Activated CD8-positive, alpha-beta memory T cell treated with anti-CD3 and anti-CD28 coated beads for 36 hours (primary cell): ENCODE measurements around the gene SYNDIG1. TPM values are rescaled to one million over a fixed set of nuclear protein-coding genes. Genes with fewer than 3 reads are reported as not detected.

Experiments used
- CTCF ChIA-PET: fragments of 350-600 bp; sonication (Branson Sonifier 250); formaldehyde crosslinking; loops from one replicate; lab custom pipeline; 2021; ENCODE audit warnings: antibody characterized with exemption; lab: Charles Lee
- POLR2A ChIA-PET: fragments of 350-600 bp; sonication (Branson Sonifier 250); formaldehyde crosslinking; loops from one replicate; lab custom pipeline; 2021; ENCODE audit warnings: antibody characterized with exemption; lab: Charles Lee
- total RNA-seq, 2 experiments: library from RNA; stranded (reverse); gene quantifications; one replicate each; pipeline ENCODE4 v1.2.3, GENCODE V29; 2021

SYNDIG1 gene
- total RNA-seq, 2 experiments from 2014 or later = not detected

DNA sequence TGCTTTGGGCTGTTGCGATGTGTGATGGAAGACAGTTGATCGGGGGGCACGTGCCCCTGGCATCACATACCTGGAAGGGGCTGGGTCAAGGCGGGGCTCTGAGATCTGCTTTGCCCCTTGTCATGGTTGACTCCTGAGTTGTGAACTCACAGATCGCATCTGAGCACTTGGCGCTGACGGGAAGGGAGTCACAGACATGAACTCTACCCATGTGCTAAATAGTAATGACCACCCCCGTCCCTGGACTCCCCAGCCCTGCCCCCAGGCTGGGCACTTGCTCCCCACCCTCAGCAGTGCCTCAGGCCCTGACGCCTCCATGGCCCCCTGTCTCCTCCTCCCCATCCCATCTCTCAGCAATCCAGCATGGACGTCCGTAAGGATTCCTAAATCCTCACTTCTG, 107.0 kb downstream of the SYNDIG1 start:
- CTCF ChIA-PET = no interaction called here
- POLR2A ChIA-PET = no interaction called here

DNA sequence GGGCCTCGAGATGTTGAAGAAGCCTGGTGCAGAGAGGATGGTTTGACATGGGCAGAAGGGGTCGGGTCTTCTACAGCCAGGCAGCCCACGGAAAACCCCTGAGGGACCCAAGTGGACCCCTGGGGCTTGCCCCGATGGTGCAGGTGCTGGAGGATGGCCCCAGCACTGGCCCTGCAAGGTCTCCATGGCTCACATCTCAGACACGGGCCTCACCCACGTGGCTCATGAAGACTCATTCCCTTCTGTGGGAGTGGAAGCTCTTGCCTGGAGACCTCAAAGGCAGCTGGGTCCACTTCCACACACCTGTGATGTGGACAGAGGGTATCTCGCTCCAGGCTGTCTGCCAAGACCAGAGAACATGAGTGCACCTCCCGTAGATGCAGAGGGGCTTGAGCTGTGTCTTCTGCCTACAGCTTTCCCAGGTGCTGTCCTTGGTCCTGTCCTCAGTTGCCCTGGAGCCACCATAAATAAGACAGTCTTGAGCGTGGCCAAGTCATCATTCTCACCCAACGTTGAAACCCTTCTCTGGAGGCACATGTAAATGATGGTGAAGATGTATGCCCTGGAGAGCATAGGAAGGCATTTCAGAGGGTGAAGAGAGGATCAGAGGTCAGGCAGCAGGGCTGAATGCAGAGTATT, 108.0 kb downstream of the SYNDIG1 start:
- POLR2A ChIA-PET = no interaction called here
- CTCF ChIA-PET = no interaction called here

DNA sequence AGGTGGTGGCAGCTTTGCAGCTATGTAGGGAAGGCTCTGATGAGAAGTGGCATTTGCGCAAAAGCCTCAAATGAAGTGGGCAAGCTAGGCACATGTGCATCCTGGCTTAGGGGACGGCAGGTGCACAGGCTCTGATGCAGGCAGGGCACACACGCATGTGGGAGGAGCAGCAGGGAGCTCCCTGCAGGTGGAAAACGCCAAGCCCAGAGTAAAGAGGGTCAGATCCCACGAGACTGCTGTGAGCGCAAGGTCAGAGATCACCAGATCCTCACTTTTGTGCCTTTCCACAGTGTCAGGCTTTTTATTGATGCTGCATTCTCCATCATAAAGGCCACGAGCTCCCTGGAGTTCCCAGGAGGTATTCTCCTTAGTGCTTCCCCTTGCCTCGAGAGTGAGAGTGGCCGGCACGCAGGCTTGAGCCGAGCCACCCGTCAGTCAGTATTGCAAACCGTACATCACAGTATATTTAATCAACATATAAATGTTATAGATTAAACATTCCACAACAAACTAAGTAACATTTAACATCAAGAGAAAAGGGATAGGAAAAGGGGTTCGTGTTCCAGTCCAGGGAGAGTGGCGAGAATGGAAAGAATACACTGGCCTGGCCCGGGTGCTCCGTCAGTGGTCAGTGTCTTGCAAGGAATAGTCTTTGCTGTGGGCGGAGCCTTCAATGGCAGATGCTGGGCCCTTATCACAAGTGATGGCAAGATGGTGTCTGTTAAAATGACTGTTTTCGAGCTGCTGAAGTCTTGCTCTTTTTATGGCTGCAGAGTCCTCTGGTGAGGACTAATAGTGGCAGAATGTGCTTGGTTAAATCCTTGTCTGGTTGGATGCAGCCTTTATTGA, 109.4 kb downstream of the SYNDIG1 start:
- CTCF ChIA-PET = no interaction called here

DNA sequence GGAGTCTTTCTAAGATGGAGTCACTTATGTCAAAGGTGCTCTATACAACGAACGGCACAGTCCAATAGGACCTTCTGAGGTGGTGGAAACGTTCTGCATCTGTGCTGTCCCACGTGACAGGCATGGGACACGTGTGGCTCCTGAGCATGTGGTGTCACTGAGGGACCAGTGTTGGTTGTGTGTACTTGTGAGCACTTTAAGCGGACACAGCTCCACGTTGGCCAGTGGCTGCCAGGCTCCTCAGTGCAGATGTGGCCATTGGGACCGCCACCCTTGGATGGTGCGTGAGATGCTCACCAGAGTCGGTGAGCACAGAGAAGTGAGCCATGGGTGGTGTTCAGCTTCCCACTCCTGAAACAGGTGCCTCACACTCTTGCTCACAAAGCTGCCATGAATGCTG, 110.0 kb downstream of the SYNDIG1 start:
- CTCF ChIA-PET = no interaction called here
- POLR2A ChIA-PET = no interaction called here

More for the DNA sequence above, 109.4 kb downstream of the SYNDIG1 start:
- POLR2A ChIA-PET = no interaction called here

DNA sequence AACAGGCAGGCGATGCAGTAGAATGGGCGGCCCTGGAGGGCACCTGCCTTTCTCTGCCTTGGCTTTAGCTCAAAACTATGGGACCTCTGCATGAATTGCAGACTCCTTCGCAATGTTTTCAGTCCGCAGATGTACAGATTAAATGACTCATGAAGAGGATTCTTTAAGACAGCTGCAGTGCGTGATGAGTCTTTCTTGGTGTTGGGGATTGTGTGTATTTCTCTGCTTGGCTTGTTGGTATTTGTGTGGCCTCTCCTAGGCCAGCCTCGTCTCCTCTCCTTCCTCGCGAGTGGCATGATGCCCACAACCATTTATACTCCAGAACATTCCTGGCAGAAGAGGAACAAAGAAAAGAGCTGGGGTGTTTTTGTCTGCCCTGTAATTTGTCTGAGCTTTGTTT, 110.6 kb downstream of the SYNDIG1 start:
- ChIA-PET POLR2A (no interaction called here), CTCF (no interaction called here)

GRCh38 chr20:24580855-24581254, 111.4 kb downstream of the SYNDIG1 start:
- POLR2A ChIA-PET = no interaction called here

DNA sequence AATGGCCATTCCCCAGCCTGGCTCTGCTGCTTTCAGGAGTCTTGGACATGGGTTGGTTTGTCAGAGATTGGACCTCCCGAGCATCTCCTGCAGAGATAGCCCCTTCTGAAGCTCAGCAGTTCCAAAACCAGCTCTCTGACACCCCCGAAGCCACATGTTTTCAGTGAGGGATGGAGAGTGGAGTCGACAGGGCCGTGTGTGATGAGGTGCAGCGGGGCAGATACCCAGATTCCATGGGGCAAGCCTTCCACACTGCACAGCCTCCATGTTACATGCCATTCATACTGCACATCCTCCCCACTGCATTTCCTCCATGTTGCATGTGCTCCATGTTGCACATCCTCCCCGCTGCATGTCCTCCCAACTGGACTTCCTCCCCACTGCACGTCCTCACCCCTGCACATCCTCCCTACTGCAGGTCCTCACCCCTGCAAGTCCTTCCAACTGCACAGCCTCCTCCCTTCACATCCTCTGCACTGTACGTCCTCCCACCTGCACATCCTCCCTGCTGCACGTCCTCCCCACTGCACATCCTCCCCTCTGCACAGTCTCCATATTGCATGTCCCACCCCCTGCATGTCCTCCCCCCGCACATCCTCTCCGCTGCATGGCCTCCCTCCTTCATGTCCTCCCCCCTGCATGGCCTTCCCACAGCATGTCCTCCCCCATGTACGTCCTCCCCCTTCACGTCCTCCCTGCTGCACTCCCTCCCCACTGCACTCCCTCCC, 112.2 kb downstream of the SYNDIG1 start:
- POLR2A ChIA-PET = no interaction called here
- CTCF ChIA-PET = no interaction called here

More at GRCh38 chr20:24580855-24581254, 111.4 kb downstream of the SYNDIG1 start:
- CTCF ChIA-PET = no interaction called here

DNA sequence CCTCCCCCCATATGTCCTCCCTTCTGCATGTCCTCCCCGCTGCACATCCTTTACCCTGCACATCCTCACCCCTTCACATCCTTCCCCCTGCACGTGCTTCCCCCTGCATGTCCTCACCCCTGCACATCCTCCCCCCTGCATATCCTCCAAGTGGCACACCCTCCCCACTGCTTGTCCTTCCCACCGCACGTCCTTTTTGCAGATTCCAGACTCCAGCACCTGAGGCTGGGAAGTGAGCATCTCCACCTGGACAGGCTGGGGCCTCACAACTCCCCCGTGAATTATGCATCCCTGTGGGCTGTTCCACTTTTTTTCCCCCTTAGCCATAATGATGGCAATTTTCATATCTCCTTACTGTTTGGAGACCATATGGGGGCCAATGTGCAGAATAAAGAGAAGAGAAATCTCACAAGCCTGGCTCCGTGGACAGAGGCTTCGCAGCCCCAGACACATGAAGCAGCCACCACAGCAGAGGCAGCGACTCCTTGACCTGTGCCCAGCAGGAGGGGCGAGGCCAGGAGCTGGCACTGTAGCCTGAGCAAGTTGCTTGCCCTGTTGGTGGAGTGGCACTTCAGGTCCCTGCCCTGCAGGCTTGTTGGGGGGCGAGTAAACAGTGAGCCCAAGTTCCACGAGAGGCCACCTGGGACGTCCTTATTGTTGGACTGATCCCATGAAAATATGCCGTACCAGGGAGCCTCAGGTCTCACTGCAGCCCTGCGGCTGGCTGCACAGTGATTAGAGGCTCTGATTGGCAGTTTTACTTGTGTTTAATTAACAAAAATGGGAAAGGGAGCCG, 113.1 kb downstream of the SYNDIG1 start:
- ChIA-PET CTCF (no interaction called here), POLR2A (no interaction called here)

- CTCF ChIA-PET = no interaction called here
- POLR2A ChIA-PET = no interaction called here
These were observed 113.9 kb downstream of the SYNDIG1 start for GRCh38 chr20:24583169-24583792.

- CTCF ChIA-PET = no interaction called here
- POLR2A ChIA-PET = no interaction called here
These were observed 114.6 kb downstream of the SYNDIG1 start for GRCh38 chr20:24584078-24584477.

DNA sequence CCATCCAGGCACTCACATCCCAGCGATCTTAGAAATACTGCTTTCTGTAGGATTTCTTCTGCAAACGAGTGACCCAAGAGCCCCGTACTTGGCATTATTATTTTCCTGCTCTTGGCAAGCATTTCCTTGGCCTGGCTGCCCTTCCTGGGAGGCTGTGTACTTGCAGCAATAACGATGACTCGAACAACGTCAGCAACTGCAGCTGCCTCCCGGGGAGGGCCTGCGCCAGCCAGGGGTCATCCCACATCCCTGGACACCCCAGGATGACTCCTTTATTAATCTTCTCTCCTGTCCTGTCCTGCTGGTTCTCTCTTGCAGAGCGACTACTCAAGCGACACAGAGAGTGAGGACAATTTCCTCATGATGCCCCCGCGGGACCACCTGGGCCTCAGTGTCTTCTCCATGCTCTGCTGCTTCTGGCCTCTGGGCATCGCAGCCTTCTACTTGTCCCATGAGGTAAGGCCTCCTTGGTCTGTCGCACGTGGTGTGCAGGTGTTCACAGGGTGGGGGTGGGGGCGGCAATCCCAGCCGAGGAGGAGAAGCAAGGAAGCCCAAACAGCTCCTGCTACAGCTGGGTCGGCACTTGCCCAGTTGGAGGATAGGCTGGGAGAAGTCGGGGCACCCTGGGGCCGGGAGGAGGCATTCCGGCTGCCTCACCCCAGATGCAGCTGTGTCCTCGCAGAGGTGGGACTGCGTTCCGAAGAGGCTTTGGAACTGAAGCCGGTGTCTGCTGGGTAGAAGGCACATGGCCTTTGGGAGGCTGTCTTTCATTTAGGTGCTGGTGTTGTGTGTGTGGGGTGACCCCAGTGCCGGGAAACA, 115.3 kb downstream of the SYNDIG1 start:
- ChIA-PET CTCF (no interaction called here), POLR2A (no interaction called here)

GRCh38 chr20:24585796-24586522, 116.5 kb downstream of the SYNDIG1 start:
- ChIA-PET CTCF (no interaction called here), POLR2A (no interaction called here)

DNA sequence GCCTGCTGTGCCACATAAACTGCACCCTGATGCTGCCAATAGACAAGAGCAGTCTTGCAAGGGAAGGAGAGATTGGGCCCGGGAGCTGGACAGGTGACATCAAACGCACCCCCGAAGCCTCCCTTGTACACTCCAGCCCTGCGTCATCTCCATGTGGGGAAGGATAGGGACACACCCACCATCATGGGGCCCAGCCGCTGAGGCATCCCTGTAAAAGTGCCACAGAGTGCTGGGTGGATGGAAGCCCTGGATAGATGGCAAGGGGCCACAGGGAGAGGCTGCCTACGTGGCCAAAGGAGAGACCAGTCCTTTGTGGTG, 117.1 kb downstream of the SYNDIG1 start:
- CTCF ChIA-PET = no interaction called here
- POLR2A ChIA-PET = no interaction called here

DNA sequence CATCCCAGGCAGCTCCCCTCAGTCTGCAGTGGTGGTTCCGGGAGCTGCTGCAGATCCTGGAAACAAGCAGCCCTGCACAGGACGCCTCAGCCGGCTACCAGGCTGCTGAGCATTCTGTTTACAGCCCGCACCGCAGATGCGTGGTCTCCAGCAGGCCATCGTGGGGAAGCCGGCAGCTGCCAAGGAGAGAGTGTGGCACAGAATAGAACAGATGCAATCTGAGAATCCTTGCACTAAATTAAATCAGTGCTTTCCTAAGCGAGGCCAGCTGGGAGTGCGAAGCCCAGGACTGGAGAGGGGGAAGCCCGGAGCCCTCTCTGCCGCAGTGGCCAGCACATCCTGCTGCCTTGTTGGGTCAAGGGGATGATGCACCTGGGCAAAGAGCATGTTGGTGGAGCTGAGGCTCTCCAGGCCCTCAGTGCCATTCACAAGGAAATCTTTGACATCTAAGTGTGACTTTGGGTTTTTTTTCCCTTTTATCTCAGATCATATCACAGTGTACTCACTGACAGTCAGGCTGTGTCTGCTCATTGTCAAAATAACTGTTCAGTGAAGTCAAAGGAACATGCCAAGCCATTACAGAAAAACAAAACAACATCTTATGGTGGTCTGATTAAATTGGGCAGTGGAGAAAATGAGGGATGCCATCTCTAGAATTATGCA, 118.1 kb downstream of the SYNDIG1 start:
- ChIA-PET CTCF (no interaction called here), POLR2A (no interaction called here)

DNA sequence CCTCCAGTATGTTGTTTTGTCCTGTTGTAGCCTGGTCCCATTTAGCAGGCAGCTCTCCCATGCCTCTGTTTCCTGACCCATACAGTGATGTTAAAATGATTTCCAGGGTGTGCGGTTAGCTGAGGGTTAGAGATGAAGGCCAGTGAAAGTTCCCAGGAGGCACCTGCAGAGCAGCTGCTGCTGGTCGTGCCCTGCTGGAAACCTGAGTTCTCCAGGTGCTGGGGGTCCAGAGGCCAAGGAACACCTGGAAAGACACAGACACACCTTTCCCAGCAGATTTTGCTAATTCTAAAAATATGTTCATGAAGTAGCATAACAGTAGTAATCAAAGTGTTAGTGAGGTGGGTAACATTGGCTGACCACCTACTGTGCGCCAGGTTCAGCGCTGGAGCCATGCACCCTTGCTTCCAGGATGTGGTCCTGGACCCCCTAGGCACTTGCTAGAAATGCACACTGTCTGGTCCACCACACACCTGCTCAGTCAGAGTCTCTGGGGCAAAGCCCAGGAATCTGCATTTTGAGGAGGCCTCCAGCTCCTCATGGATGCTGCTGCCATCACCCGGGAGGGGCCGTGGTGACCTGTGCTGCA, 118.7 kb downstream of the SYNDIG1 start:
- ChIA-PET POLR2A (no interaction called here), CTCF (no interaction called here)

DNA sequence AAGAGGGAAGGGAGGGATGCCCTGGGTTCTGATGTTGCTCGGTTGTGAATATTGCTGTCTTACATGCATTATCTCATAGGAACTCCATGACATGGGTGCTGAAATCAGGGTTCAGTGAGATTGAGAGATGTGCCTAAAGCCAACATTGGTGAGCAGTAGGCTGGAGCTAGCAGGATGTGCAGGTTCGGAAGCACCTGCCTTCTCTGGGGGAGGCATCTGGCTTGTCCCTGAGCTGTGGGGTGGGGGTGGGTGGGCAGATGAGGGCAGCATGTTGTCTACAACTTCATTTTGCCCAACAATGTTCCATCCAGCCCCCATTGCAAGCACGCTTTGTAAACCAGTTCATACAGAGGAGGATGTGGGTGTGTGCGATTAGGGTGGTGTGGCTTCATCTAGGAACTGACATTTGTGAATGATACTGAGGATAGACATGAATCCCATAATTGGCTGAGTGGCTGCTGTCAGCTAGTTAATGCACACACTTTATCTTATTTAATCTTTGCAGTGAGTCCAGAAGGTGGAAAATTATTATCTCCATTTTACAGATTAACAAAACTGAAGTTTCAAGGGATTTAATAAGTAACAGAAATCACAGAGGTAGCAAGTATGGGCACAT, 119.4 kb downstream of the SYNDIG1 start:
- POLR2A ChIA-PET = no interaction called here
- CTCF ChIA-PET = no interaction called here

GRCh38 chr20:24589381-24589780, 120.0 kb downstream of the SYNDIG1 start:
- ChIA-PET CTCF (no interaction called here), POLR2A (no interaction called here)
